Measurements from ENCODE around the gene GID8. TPM values are rescaled to one million over a fixed set of nuclear protein-coding genes. Genes with fewer than 3 reads are reported as not detected.
A peak's percentile ranks its signal among the peaks of the same experiment; 100 is the strongest.

Gene GID8
- total RNA-seq, 4 donors from 2014 or later: 23.2 to 34.8 (median 27.9) TPM

GRCh38 chr20:62898093-62898964, 39.6 kb upstream of the GID8 start:
- Histone ChIP-seq H3K9me3 (no peaks in the 10 kb centered on the region), H3K36me3 (peaks cover 0 to 63% of the 10 kb centered on the region in 2 donors), H3K4me1 (peaks cover 5 to 41% (median 13%) of the 10 kb centered on the region in 3 donors), H3K27me3 (no peaks in the 10 kb centered on the region), H3K27ac (peak overlapping the region in 1 of 4 donors; percentile 36), H3K4me3 (no peak overlapping the region)
- ATAC-seq: no peak
- TF ChIP-seq CTCF (IDR thresholded peaks at IDR 0.05) (no peak), EP300 (IDR thresholded peaks at IDR 0.05) (no peak), POLR2A (IDR thresholded peaks at IDR 0.05) (no peak), POLR2AphosphoS5 (IDR thresholded peaks at IDR 0.05) (peak; percentile 48)
- WGBS, 2 donors (ENCODE audit: low coverage in 1 of 2): 77 to 79% methylated on average over 10 to 15 of the region's 16 CpGs

DNA sequence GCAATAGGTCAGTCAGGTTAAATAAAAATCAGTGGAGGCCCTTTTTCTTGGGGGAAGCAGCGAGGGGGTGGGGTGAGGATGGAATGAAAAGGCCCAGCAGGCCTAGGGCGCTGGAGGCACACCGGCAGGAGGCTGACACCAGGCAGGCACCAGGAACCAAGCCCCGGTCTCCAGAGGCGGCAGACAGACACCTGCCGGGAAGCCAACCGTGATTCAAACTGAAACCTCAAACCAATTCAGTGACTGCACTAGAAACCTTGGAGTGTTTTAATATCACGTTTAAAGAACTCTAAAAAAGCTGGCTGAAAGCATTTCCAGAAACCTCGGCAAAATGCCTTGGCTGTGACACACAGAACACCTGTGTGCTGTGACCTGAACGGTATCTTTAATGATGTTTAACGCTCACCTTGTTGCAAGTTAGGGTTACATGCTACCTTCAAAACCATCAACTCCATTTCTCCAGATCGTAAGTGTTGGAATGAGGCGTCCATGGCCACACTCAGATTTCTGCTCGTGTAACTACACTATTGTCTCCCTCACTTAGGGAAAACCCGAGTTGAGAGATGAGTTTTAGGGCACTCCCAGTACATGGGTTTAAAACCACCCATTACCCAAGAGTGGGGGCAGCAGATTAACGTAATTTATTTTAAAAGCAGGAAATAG, 38.8 kb upstream of the GID8 start:
- no peaks in the 10 kb centered on the region for H3K27me3 ChIP-seq
- peaks cover 5 to 43% (median 13%) of the 10 kb centered on the region in 3 donors for H3K4me1 ChIP-seq
- H3K9me3 ChIP-seq: no peaks in the 10 kb centered on the region
- ATAC-seq: no peak
- H3K4me3 ChIP-seq: no peak overlapping the region
- WGBS, 2 donors (ENCODE audit: low coverage in 1 of 2): 28 to 29% methylated on average over 10 to 16 of the region's 16 CpGs
- no peak for TF ChIP-seq CTCF (IDR thresholded peaks at IDR 0.05)
- no peak for TF ChIP-seq POLR2AphosphoS5 (IDR thresholded peaks at IDR 0.05)
- TF ChIP-seq POLR2A (IDR thresholded peaks at IDR 0.05): no peak
- TF ChIP-seq EP300 (IDR thresholded peaks at IDR 0.05): no peak
- peak overlapping the region in 1 of 4 donors; percentile 44 for H3K27ac ChIP-seq
- H3K36me3 ChIP-seq: peaks cover 0 to 63% of the 10 kb centered on the region in 2 donors

DNA sequence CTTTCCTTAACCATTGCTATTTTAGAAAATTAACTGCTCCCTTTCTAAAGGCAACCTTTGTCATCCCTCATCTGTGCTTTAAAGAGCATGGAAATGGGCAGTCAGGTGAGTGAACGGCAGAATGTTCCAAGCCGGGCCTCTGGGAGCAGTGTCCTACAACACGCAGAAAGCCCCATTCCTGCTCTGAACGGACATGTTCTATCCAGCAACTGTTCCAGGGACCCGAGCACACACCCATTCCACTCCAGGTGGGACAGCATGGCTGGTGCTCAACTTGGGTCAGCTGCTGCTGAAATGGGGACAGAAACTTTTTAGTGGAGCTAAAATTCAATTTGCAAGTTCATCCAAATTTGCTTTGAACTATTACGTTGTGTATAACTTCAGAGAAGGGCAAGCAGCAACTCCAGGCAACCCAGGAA, 38.3 kb upstream of the GID8 start:
- Histone ChIP-seq H3K27ac (peak overlapping the region in 2 of 4 donors; percentile 40 to 44), H3K27me3 (no peaks in the 10 kb centered on the region), H3K9me3 (no peaks in the 10 kb centered on the region), H3K36me3 (peaks cover 0 to 63% of the 10 kb centered on the region in 2 donors), H3K4me1 (peaks cover 5 to 43% (median 13%) of the 10 kb centered on the region in 3 donors), H3K4me3 (no peak overlapping the region)
- WGBS, 2 donors (ENCODE audit: low coverage in 1 of 2): 0% methylated on average over 1 to 3 of the region's 6 CpGs
- ATAC-seq: peak; percentile 19
- TF ChIP-seq POLR2A (IDR thresholded peaks at IDR 0.05) (no peak), CTCF (IDR thresholded peaks at IDR 0.05) (peak in 2 of 4 experiments; percentile 13 to 20), EP300 (IDR thresholded peaks at IDR 0.05) (no peak), POLR2AphosphoS5 (IDR thresholded peaks at IDR 0.05) (no peak)

- Histone ChIP-seq H3K36me3 (peaks cover 0 to 63% of the 10 kb centered on the region in 2 donors), H3K27me3 (no peaks in the 10 kb centered on the region), H3K27ac (peak overlapping the region in 2 of 4 donors; percentile 40 to 44), H3K4me3 (no peak overlapping the region), H3K4me1 (peaks cover 5 to 43% (median 13%) of the 10 kb centered on the region in 3 donors), H3K9me3 (no peaks in the 10 kb centered on the region)
- WGBS, 2 donors (ENCODE audit: low coverage in 1 of 2): no CpG with 5 or more reads among the region's 11 CpGs
- TF ChIP-seq POLR2AphosphoS5 (IDR thresholded peaks at IDR 0.05): peak; percentile 56
- TF ChIP-seq POLR2A (IDR thresholded peaks at IDR 0.05): no peak
- no peak for TF ChIP-seq EP300 (IDR thresholded peaks at IDR 0.05)
- TF ChIP-seq CTCF (IDR thresholded peaks at IDR 0.05): peak; percentile 89 to 93 (median 91)
- ATAC-seq: peak; percentile 90
These were observed 37.8 kb upstream of the GID8 start for GRCh38 chr20:62900052-62900691.
